Prostate gland (tissue), 2 donors: ENCODE measurements around the gene MAGI2. TPM values are rescaled to one million over a fixed set of nuclear protein-coding genes. Genes with fewer than 3 reads are reported as not detected.

Source experiments
- DNase-seq: peaks from one replicate; pipeline ENCODE4 v3.0.0-alpha.2; 2019; ENCODE audit warnings: low spot score
- H3K27ac ChIP-seq, 2 donors: fragments of 200-600 bp; sonication (generic); 2 replicates each; pipeline ENCODE4 v1.5.1; 2017 to 2019
- H3K27me3 ChIP-seq: fragments of 200-600 bp; sonication (generic); replicated peaks from 2 replicates; pipeline ENCODE4 v1.5.1; 2019; ENCODE audit not compliant: insufficient read depth
- H3K36me3 ChIP-seq, 2 donors: fragments of 200-600 bp; sonication (generic); 1 replicate in 1 of 2; 2 replicates in 1 of 2; pipeline versions ENCODE4 v1.5.1 to v1.8.1; 2017 to 2019
- H3K4me1 ChIP-seq: fragments of 200-600 bp; sonication (generic); replicated peaks from 2 replicates; pipeline ENCODE4 v1.5.1; 2019
- H3K4me3 ChIP-seq, 2 donors: fragments of 200-600 bp; sonication (generic); 2 replicates each; pipeline ENCODE4 v1.5.1; 2017 to 2019
- H3K9me3 ChIP-seq: fragments of 200-600 bp; sonication (generic); 2 replicates; pipeline ENCODE4 v1.5.1; 2017
- POLR2A ChIP-seq: fragments of 450-650 bp; IDR thresholded peaks from one replicate; pipeline ENCODE4 v1.6.1; 2016; ENCODE audit warnings: antibody characterized with exemption, mild to moderate bottlenecking
- POLR2AphosphoS5 ChIP-seq: sonication (generic); formaldehyde crosslinking; IDR thresholded peaks from one replicate; pipeline ENCODE4 v1.6.1; 2017; ENCODE audit warnings: antibody characterized with exemption
- WGBS: methylation state at CpG from one replicate; pipeline ENCODE4 v1.1.5; 2018; 5-methylcytosine and 5-hydroxymethylcytosine counted together
- intact Hi-C: fragments of 100-400 bp; cut with DNase I; formaldehyde crosslinking; loops from one replicate; pipeline ENCODE4 v1.14.2; 2022
- total RNA-seq, 2 donors: library from RNA; depleted of rRNA; stranded (reverse); fragments of >200 nt; gene quantifications; one replicate each; pipeline ENCODE4 v1.1.0, GENCODE V29; 2016
- TF ChIP-seq, protein P1 (sequence below), 4 experiments: fragments of 200-600 bp in 2 of 4; fragments of 450-650 bp in 2 of 4; sonication (generic) in 2 of 4; IDR thresholded peaks; 1 replicate in 3 of 4; 2 replicates in 1 of 4; pipeline ENCODE4 v1.5.1; 2016 to 2019; ENCODE audit warnings: antibody characterized with exemption in 4 of 4, mild to moderate bottlenecking in 2 of 4, moderate library complexity in 2 of 4

The MAGI2 gene
- total RNA-seq, 2 donors from 2014 or later: 27.1 to 31.3 TPM

GRCh38 chr7:78901566-78901965 is 551.9 kb downstream of the MAGI2 start:
- H3K27me3 ChIP-seq: no peaks in the 10 kb centered on the region
- no peak overlapping the region for H3K27ac ChIP-seq
- H3K36me3 ChIP-seq: no peaks in the 10 kb centered on the region
- TF ChIP-seq, protein P1, sequence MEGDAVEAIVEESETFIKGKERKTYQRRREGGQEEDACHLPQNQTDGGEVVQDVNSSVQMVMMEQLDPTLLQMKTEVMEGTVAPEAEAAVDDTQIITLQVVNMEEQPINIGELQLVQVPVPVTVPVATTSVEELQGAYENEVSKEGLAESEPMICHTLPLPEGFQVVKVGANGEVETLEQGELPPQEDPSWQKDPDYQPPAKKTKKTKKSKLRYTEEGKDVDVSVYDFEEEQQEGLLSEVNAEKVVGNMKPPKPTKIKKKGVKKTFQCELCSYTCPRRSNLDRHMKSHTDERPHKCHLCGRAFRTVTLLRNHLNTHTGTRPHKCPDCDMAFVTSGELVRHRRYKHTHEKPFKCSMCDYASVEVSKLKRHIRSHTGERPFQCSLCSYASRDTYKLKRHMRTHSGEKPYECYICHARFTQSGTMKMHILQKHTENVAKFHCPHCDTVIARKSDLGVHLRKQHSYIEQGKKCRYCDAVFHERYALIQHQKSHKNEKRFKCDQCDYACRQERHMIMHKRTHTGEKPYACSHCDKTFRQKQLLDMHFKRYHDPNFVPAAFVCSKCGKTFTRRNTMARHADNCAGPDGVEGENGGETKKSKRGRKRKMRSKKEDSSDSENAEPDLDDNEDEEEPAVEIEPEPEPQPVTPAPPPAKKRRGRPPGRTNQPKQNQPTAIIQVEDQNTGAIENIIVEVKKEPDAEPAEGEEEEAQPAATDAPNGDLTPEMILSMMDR (IDR thresholded peaks at IDR 0.05): no peak
- TF ChIP-seq POLR2AphosphoS5 (no peak), POLR2A (no peak)
- WGBS: 88% methylated on average over 3 of the region's 3 CpGs
- no peaks in the 10 kb centered on the region for H3K4me1 ChIP-seq
- DNase-seq: no peak
- intact Hi-C loops: no loop called here
- no peaks in the 10 kb centered on the region for H3K9me3 ChIP-seq
- no peak overlapping the region for H3K4me3 ChIP-seq

GRCh38 chr7:78900806-78901205 is 552.7 kb downstream of the MAGI2 start:
- no peaks in the 10 kb centered on the region for H3K36me3 ChIP-seq
- no peaks in the 10 kb centered on the region for H3K27me3 ChIP-seq
- no peaks in the 10 kb centered on the region for H3K9me3 ChIP-seq
- no peaks in the 10 kb centered on the region for H3K4me1 ChIP-seq
- no peak for DNase-seq
- no peak overlapping the region for H3K4me3 ChIP-seq
- intact Hi-C loops: no loop called here
- WGBS: 96% methylated on average over 2 of the region's 2 CpGs
- TF ChIP-seq, protein P1 (IDR thresholded peaks at IDR 0.05): no peak
- TF ChIP-seq POLR2AphosphoS5 (no peak), POLR2A (no peak)
- no peak overlapping the region for H3K27ac ChIP-seq

DNA sequence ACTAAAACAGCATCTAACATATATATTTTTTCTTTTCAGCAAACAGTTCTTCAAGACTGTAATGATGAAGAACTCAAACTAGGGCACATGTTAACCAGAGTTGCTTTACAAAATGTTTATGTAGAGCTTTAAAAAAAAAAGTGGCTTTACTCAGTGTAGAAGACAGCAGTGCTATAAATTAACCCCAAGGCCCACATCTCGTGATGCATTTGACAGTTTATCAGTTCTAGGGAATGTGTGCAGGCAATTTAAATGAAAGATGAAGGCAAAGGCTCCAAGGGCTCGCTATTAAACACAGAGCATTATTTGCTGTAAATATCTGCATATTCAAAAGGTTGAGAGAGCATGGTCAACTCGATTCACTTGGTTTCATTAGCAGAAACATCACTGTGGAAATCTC is 558.1 kb downstream of the MAGI2 start:
- Histone ChIP-seq H3K27me3 (no peaks in the 10 kb centered on the region), H3K36me3 (no peaks in the 10 kb centered on the region), H3K9me3 (no peaks in the 10 kb centered on the region), H3K27ac (no peak overlapping the region), H3K4me3 (no peak overlapping the region), H3K4me1 (no peaks in the 10 kb centered on the region)
- TF ChIP-seq, protein P1 (IDR thresholded peaks at IDR 0.05): no peak
- TF ChIP-seq POLR2AphosphoS5: no peak
- no peak for TF ChIP-seq POLR2A
- no peak for DNase-seq
- WGBS: 25% methylated on average over 3 of the region's 3 CpGs
- intact Hi-C loops: no loop called here

- H3K9me3 ChIP-seq: no peaks in the 10 kb centered on the region
- H3K4me1 ChIP-seq: no peaks in the 10 kb centered on the region
- H3K4me3 ChIP-seq: no peak overlapping the region
- H3K27ac ChIP-seq: no peak overlapping the region
- DNase-seq: no peak
- WGBS: 100% methylated on average over 1 of the region's 1 CpG
- no peaks in the 10 kb centered on the region for H3K27me3 ChIP-seq
- TF ChIP-seq POLR2AphosphoS5: no peak
- TF ChIP-seq, protein P1 (IDR thresholded peaks at IDR 0.05): no peak
- intact Hi-C loops: no loop called here
- no peaks in the 10 kb centered on the region for H3K36me3 ChIP-seq
Observed at GRCh38 chr7:78879206-78879605, 574.3 kb downstream of the MAGI2 start.

DNA sequence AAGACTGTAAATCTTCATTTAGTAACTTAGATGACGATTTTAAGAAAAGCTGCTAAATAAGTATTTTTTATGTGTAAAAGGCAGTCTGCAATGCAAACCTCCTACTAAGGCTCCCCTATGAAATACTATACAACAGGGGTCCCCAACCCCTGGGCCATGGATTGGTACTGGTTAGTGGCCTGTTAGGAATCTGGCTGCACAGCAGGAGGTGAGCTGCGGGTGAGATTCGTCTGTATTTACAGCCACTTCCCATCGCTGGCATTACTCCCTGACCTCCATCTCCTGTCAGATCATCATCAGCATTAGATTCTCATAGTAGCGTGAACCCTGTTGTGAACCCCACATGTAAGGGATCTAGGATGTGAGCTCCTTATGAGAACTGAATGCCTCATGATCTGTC is 580.4 kb downstream of the MAGI2 start:
- no peak for DNase-seq
- H3K9me3 ChIP-seq: no peaks in the 10 kb centered on the region
- intact Hi-C loops: no loop called here
- no peak overlapping the region for H3K27ac ChIP-seq
- TF ChIP-seq POLR2A (no peak), POLR2AphosphoS5 (no peak)
- TF ChIP-seq, protein P1 (IDR thresholded peaks at IDR 0.05): no peak
- H3K27me3 ChIP-seq: no peaks in the 10 kb centered on the region
- no peaks in the 10 kb centered on the region for H3K36me3 ChIP-seq
- H3K4me1 ChIP-seq: no peaks in the 10 kb centered on the region
- WGBS: 67% methylated on average over 5 of the region's 5 CpGs
- no peak overlapping the region for H3K4me3 ChIP-seq
